ENCODE data around the gene NRF1. TPM values are rescaled to one million over a fixed set of nuclear protein-coding genes. Genes with fewer than 3 reads are reported as not detected.
"Not testable (repeated sequence)": the region's sequence is repeated elsewhere in the genome, so short reads cannot be mapped to it uniquely, and the experiment has no call there.

NRF1 gene
- 22.7 TPM for polyA plus RNA-seq

DNA sequence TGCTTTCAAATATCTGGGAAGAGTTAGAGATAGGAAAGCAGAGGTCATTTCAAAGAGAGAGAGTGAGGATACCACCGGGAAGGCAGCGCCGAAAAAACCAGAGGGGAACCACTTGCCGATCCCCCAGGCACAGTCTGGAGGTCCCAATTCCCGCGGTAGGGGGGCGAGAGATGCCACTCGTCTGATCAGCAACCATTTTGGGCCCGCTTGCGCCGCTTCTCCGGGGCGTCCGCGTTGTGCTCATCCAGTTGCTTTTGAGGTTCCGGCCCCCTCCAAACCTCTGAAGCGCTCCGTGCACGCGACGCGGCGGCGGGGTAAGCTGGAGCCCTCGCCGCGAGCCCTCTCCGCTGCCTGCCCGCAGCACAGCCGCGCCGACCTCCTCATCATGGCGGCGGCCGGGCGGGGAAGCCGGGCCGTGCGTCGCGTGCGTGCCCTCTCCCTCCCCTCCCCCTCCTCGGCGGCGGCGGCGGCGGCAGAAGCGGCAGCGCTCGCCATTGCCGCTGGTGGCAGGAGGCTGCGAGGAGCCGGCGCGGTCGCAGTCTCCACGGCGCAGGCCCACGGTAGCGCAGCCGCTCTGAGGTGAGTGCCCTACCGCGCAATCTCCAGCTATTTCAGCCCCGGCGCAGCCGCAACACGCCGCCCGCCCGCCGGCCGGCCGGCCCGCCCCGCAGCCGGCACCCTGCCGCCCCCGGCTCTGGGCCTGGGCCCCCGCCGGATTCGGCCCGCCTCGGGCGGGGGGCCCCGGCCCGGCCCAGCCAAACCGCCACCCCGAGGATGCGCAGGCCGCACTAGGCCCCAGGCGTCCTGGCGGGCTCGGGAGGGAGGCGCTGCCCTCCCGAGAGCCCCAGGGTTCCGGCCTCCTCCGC is at the start of gene NRF1:
Gene NRF1, plus strand, starts transcription at position 475 of the 866 bp plus-strand sequence. CDS start 45,632 bp downstream, outside the sequence.
- Mint-ChIP-seq H3K9me3 (no peaks in the 10 kb centered on the region), H3K4me1 (peaks cover 37 to 51% (median 40%) of the 10 kb centered on the region in 3 donors), H3K27ac (peak within 1 kb of the TSS; percentile 95 to 99 (median 96)), H3K4me3 (peak within 1 kb of the TSS; percentile 92 to 99 (median 96)), H3K27me3 (no peaks in the 10 kb centered on the region), H3K36me3 (no peaks in the 10 kb centered on the region)

- H3K27me3 Mint-ChIP-seq, result peaks cover 11% of the 10 kb centered on the region
- H3K9me3 Mint-ChIP-seq, H3K4me1 Mint-ChIP-seq, H3K36me3 Mint-ChIP-seq, H3K27ac Mint-ChIP-seq, H3K4me3 Mint-ChIP-seq: not testable (repeated sequence)
These were observed 45.2 kb upstream of the NRF1 start for GRCh38 chr7:129566323-129566722.

DNA sequence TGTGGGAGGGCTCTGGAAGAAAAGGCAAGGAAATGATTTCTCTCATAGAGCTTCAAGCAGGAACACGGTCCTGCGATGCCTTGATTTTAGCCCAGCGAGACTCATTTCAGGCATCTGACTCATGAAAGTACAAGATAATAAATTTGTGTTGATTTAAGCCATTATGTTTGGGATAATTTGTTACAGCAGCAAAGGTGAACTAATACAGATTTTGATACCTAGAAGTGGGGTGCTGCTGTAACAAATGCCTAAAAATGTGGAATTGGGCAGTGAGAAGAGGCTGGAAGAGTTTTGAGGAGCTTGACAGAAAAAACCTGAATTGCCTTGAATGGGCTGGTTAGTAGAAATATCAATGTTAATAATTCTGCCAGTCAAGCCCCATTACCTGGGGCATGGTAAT is 44.1 kb upstream of the NRF1 start:
- Mint-ChIP-seq H3K27me3 (peaks cover 11% of the 10 kb centered on the region), H3K4me1 (peaks cover 0 to 4% (median 3%) of the 10 kb centered on the region in 3 donors), H3K27ac (no peak overlapping the region), H3K36me3 (peaks cover 4% of the 10 kb centered on the region), H3K4me3 (no peak overlapping the region), H3K9me3 (peaks cover 0 to 7% (median 0%) of the 10 kb centered on the region in 3 donors)

GRCh38 chr7:129568240-129568639 is 43.3 kb upstream of the NRF1 start:
- H3K27ac Mint-ChIP-seq, result peak overlapping the region in 1 of 3 donors; percentile 1
- peaks cover 0 to 4% (median 3%) of the 10 kb centered on the region in 3 donors for H3K4me1 Mint-ChIP-seq
- H3K36me3 Mint-ChIP-seq, result peaks cover 4% of the 10 kb centered on the region
- no peak overlapping the region for H3K4me3 Mint-ChIP-seq
- peaks cover 0 to 7% (median 0%) of the 10 kb centered on the region in 3 donors for H3K9me3 Mint-ChIP-seq
- peaks cover 6% of the 10 kb centered on the region for H3K27me3 Mint-ChIP-seq

DNA sequence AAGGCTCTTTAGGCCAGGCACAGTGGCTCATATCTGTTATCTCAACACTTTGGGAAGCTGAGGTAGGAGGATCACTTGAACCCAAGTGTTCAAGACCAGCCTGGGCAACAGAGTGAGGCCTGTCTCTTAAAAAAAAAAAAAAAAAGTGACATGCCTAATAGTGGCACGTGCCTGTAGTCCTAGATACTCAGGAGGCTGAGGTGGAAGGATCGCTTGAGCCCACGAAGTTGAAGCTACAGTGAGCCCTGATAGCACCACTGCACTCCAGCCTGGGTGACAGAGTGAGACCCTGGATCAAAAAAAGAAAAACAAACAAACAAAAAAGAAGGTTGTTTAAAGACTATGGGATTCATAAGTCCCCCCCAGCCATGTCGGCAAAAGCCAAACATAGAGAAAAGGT is 42.2 kb upstream of the NRF1 start:
- Mint-ChIP-seq H3K27ac (peak overlapping the region in 1 of 3 donors; percentile 1), H3K4me3 (no peak overlapping the region), H3K9me3 (peaks cover 0 to 7% (median 0%) of the 10 kb centered on the region in 3 donors), H3K4me1 (peaks cover 0 to 4% (median 3%) of the 10 kb centered on the region in 3 donors), H3K36me3 (peaks cover 4% of the 10 kb centered on the region), H3K27me3 (peaks cover 3% of the 10 kb centered on the region)

GRCh38 chr7:129569811-129570215 is 41.7 kb upstream of the NRF1 start:
- H3K27ac Mint-ChIP-seq, result no peak overlapping the region
- H3K36me3 Mint-ChIP-seq, result peaks cover 4% of the 10 kb centered on the region
- H3K9me3 Mint-ChIP-seq, result peaks cover 0 to 7% (median 0%) of the 10 kb centered on the region in 3 donors
- peaks cover 3% of the 10 kb centered on the region for H3K27me3 Mint-ChIP-seq
- H3K4me3 Mint-ChIP-seq, result no peak overlapping the region
- peaks cover 0 to 4% (median 3%) of the 10 kb centered on the region in 3 donors for H3K4me1 Mint-ChIP-seq

DNA sequence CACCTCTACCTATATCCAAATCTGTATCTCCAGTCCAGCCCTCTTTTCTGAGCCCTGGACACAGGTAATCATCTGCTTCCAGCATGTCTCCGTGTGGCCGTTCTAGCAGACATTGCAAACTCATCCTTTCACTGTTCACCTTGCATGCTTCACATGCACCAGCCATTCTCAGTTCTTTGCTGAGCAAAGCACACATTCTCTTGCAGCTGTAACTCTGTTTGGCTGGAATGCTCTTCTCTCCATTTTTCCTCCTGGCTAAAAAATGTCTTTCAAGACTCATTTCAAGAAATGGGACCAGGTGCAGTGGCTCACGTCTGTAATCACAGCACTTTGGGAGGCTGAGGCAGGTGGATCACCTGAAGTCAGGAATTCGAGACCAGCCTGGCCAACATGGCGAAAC is 40.3 kb upstream of the NRF1 start:
- Mint-ChIP-seq H3K9me3 (peaks cover 0 to 7% (median under 1%) of the 10 kb centered on the region in 3 donors), H3K36me3 (peaks cover 4% of the 10 kb centered on the region), H3K4me3 (no peak overlapping the region), H3K4me1 (peaks cover 0 to 4% (median 3%) of the 10 kb centered on the region in 3 donors), H3K27ac (no peak overlapping the region), H3K27me3 (peaks cover 2% of the 10 kb centered on the region)

DNA sequence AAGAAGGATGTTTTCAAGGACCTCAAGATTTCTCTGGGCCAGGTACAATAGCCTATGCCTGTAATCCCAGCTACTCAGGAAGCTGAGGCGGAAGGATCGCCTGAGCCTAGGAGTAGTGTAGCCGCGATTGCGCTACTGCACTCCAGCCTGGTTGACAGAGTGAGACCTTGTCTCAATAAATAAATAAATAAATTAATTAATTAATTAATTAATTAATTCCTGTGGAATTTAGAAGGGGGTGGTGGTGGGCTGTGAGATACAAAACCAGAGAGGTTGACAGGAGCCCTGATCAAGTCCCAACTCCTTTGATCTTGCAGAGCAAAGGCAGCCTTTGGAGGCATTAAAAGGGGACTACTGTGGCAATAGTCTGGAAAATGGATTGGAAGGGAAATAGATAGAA is 39.3 kb upstream of the NRF1 start:
- Mint-ChIP-seq H3K27ac (no peak overlapping the region), H3K9me3 (peaks cover 0 to 5% (median 4%) of the 10 kb centered on the region in 3 donors), H3K4me1 (no peaks in the 10 kb centered on the region), H3K4me3 (no peak overlapping the region), H3K36me3 (peaks cover 4% of the 10 kb centered on the region), H3K27me3 (no peaks in the 10 kb centered on the region)

DNA sequence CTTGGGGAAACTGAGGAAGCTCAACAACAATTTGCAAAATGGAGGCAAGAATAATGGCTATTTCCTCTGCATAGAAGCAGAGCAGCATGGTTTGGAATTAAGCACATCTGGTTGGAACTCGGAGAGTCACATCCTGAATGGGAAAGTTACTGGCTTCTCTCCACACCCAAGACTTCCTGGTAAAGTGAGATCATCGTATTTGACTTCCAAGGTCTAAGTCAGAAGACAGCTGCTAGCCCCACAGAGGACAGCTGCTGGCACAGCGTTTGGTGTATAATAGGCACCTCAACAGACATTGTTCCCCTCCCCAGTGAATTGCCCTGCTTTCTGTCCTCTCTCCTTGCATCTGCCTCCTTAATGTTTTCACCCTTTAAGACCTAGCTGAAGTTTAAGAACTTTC is 37.0 kb upstream of the NRF1 start:
- Mint-ChIP-seq H3K4me3 (no peak overlapping the region), H3K27me3 (no peaks in the 10 kb centered on the region), H3K4me1 (no peaks in the 10 kb centered on the region), H3K36me3 (peaks cover 2% of the 10 kb centered on the region), H3K27ac (no peak overlapping the region), H3K9me3 (peaks cover 0 to 4% (median 1%) of the 10 kb centered on the region in 3 donors)

GRCh38 chr7:129575699-129576098 is 35.8 kb upstream of the NRF1 start:
- H3K27me3 Mint-ChIP-seq, result no peaks in the 10 kb centered on the region
- no peak overlapping the region for H3K27ac Mint-ChIP-seq
- no peak overlapping the region for H3K4me3 Mint-ChIP-seq
- peaks cover 0 to 4% (median 1%) of the 10 kb centered on the region in 3 donors for H3K9me3 Mint-ChIP-seq
- no peaks in the 10 kb centered on the region for H3K36me3 Mint-ChIP-seq
- H3K4me1 Mint-ChIP-seq, result no peaks in the 10 kb centered on the region

DNA sequence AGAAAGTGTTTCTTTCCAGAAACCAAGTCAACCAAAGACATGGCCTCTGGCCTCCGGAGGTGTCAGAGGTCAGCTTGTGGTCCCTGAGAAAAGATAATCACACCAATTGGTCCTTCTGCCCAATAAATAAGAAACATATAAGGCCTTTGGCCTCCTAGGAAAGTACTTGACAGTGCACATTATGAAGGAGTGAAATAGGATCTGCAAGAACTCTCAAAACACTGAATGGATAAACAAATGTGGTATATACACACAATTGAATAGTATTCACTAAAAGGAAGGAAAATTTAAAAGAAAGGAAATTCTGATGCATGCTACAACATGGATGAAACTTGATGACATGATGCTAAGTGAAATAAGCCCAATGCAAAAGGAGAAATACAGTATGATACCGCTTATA is 35.4 kb upstream of the NRF1 start:
- Mint-ChIP-seq H3K4me1 (no peaks in the 10 kb centered on the region), H3K27ac (no peak overlapping the region), H3K9me3 (peaks cover 0 to 4% (median 1%) of the 10 kb centered on the region in 3 donors), H3K36me3 (no peaks in the 10 kb centered on the region), H3K27me3 (no peaks in the 10 kb centered on the region), H3K4me3 (no peak overlapping the region)

DNA sequence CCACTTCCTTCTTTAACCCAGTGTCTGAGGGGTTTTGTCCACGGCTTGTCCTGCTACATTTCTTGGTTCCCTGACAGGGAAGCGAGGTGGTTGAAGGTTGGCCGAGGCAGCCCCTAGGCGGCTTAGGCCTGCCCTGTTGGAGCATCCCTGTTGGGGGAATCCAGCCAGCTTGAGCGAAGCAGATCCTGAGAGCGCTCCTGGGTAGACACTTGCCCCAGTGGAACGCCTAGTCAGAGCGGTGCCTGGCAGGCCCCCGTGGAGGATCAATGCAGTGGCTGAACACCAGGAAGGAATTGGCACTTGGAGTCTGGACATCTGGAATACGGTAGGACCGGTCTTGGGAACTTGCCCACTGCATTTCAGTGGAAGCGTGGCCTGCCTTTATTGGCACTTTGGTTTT is 32.7 kb upstream of the NRF1 start:
- Mint-ChIP-seq H3K4me1 (no peaks in the 10 kb centered on the region), H3K27me3 (no peaks in the 10 kb centered on the region), H3K27ac (no peak overlapping the region), H3K9me3 (peaks cover 0 to 4% (median 1%) of the 10 kb centered on the region in 3 donors), H3K36me3 (no peaks in the 10 kb centered on the region), H3K4me3 (peak overlapping the region in 1 of 4 donors; percentile 57)

GRCh38 chr7:129586179-129586578 is 25.3 kb upstream of the NRF1 start:
- not testable (repeated sequence) for H3K36me3 Mint-ChIP-seq, H3K4me1 Mint-ChIP-seq, H3K27ac Mint-ChIP-seq, H3K27me3 Mint-ChIP-seq
- Mint-ChIP-seq H3K4me3 (peak overlapping the region in 1 of 4 donors; percentile 38), H3K9me3 (peaks cover 5 to 27% (median 18%) of the 10 kb centered on the region in 3 donors)

DNA sequence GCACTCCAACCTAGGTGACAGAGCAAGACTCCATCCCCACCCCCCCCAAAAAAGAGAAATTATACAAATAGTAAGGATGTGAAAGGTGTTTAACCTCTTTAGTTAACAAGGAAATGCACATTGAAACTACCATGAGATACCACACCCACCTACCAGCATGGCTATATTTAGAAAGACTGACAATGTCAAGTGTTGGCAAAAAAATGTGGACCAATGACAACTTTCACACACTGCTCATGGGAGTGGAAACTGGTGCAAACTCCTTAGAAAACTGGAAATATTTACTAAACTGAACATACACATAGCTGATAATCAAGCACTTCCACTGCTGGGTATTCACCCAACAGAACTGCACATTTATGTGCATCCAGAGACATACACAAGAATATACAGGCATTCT is 23.3 kb upstream of the NRF1 start:
- H3K4me3 Mint-ChIP-seq, result no peak overlapping the region
- H3K9me3 Mint-ChIP-seq, result peaks cover 5 to 27% (median 18%) of the 10 kb centered on the region in 3 donors
- peaks cover 2% of the 10 kb centered on the region for H3K27me3 Mint-ChIP-seq
- no peaks in the 10 kb centered on the region for H3K36me3 Mint-ChIP-seq
- no peak overlapping the region for H3K27ac Mint-ChIP-seq
- no peaks in the 10 kb centered on the region for H3K4me1 Mint-ChIP-seq

DNA sequence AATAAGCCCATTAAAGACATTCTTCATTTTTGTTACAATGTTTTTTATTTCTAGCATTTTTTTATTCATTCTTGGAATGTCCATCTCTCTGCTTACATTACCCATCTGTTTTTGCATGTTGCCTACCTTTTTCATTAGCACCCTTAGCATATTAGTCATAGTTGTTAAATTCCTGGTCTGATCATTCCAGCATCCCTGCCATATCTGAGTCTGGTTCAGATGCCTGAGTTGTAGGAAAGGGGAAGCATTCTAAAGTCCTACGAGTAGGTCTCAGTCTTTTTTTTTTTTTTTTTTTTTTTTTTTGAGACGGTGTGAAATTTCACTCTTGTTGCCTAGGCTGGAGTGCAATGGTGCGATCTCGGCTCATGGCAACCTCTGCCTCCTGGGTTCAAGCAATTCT is 19.7 kb upstream of the NRF1 start:
- peaks cover 0 to 3% (median 0%) of the 10 kb centered on the region in 3 donors for H3K4me1 Mint-ChIP-seq
- H3K9me3 Mint-ChIP-seq, result peaks cover 3 to 10% (median 8%) of the 10 kb centered on the region in 3 donors
- peaks cover 1% of the 10 kb centered on the region for H3K36me3 Mint-ChIP-seq
- H3K27ac Mint-ChIP-seq, result no peak overlapping the region
- H3K4me3 Mint-ChIP-seq, result no peak overlapping the region
- peaks cover 3% of the 10 kb centered on the region for H3K27me3 Mint-ChIP-seq

GRCh38 chr7:129596386-129596785 is 15.1 kb upstream of the NRF1 start:
- H3K27me3 Mint-ChIP-seq, H3K4me3 Mint-ChIP-seq, H3K27ac Mint-ChIP-seq, H3K4me1 Mint-ChIP-seq, H3K9me3 Mint-ChIP-seq, H3K36me3 Mint-ChIP-seq: not testable (repeated sequence)

Measured in IgD-negative memory B cell (primary cell).